NCI-H1092 treated with DMSO at 0.1 percent for 48 hours (cell line): ENCODE data around the gene CTSH.
"Not testable (repeated sequence)": the region's sequence is repeated elsewhere in the genome, so short reads cannot be mapped to it uniquely, and the experiment has no call there.

Experiments
- DNase-seq: peaks from one replicate; lab custom pipeline; 2025; lab: John Stamatoyannopoulos, UW

The CTSH gene

GRCh38 chr15:78921940-78922339 lies 22.9 kb downstream of the CTSH start:
- no peak for DNase-seq

- DNase-seq = no peak
These were observed 23.3 kb downstream of the CTSH start for GRCh38 chr15:78921517-78921916.

DNA sequence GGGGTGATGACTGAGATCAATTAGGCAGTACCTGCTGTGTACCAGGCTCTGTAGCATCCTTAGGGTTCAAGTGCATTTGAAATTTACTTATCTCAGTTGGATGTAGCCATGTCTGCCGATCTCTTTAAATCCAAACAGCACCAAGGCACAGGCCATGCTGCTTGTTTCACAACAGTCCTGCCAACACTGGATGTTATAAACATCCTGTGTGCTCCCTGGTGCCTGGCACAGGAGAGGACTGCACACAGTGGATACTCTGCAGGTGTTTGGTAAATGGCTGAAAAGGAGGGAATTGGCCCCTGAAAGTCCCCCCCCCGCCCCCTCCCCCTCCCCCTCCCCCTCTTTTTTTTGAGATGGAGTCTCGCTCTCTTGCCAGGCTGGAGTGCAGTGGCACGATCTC lies 27.0 kb downstream of the CTSH start:
- DNase-seq = no peak

- DNase-seq = no peak
These were observed 28.8 kb downstream of the CTSH start for GRCh38 chr15:78916088-78916487.

DNA sequence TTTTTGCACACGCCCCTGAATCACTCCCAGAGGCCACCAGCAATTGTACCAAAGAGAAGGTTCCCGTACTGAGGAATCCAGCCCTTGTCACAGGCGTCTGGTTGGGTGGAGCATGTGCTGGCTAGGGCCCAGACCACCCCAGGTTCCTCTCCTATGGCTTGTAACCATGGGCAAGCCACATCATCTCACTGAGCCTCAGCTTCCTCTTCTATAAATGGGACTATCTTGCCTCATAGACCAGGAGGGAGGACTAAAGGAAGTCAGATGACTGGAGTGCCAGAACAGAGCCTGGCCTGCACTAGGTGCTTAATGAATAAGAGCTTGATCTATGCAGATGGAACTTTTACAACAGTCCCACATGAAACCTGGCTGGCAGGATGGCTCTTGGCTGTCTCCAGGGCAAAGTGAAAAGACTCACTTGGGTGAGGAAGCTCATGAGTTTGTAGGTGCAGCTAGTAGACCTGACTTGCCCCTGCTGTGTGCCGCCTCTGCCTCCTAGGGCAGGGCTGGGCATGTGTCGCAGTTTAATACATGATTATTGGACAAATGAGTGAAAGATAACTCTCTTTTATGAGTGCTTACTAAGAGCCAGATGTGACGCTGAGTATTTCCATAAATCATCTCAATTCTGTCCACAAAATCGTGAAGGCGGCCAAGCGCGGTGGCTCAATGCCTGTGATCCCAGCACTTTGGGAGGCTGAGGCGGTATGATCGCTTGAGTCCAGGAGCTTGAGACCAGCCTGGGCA lies 29.3 kb downstream of the CTSH start:
- DNase-seq = no peak

- DNase-seq = no peak
These were observed 30.6 kb downstream of the CTSH start for GRCh38 chr15:78914027-78914764.

GRCh38 chr15:78913012-78913411 lies 31.8 kb downstream of the CTSH start:
- DNase-seq = no peak

GRCh38 chr15:78912316-78912715 lies 32.5 kb downstream of the CTSH start:
- DNase-seq = no peak

GRCh38 chr15:78910271-78910670 lies 34.6 kb downstream of the CTSH start:
- DNase-seq = no peak

DNA sequence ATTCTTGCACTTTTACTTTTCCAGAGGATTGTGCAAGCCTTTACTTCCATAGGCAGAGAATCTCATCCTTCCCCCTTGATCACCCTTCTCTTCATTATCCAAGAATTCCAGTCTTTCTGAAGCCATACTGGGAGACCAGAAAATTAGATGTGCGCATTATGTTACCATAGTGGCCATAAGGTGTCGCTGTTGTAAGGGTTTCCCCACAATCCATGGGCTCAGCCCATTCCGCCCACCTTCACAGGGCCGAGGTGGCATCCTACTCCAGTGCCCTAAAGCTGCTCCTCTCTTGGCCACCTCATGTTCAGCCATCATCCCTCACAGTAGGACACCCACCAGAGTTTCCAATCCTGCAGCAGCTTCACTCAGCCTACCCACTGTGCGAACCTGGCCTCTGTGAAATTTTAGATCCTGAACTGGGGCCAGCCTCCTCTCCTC lies 35.0 kb downstream of the CTSH start:
- no peak for DNase-seq

GRCh38 chr15:78909160-78909695 lies 35.6 kb downstream of the CTSH start:
- DNase-seq = no peak

GRCh38 chr15:78907577-78907976 lies 37.3 kb downstream of the CTSH start:
- DNase-seq = no peak

DNA sequence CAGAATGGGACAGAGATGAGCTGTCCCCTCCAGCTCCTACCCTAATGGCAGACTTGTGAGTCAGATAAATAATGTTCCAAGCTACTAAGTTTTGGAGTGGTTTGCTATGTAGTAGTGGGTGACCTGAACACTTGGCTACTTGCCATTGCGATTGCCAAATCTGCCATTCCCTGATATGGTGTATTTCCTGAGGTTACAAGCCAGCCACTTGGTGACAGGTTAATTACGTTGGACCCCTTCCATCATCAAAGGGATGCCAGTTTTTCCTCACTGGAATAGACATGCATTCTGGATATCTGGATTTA lies 38.6 kb downstream of the CTSH start:
- no peak for DNase-seq

GRCh38 chr15:78904599-78905358 lies 40.1 kb downstream of the CTSH start:
- no peak for DNase-seq

DNA sequence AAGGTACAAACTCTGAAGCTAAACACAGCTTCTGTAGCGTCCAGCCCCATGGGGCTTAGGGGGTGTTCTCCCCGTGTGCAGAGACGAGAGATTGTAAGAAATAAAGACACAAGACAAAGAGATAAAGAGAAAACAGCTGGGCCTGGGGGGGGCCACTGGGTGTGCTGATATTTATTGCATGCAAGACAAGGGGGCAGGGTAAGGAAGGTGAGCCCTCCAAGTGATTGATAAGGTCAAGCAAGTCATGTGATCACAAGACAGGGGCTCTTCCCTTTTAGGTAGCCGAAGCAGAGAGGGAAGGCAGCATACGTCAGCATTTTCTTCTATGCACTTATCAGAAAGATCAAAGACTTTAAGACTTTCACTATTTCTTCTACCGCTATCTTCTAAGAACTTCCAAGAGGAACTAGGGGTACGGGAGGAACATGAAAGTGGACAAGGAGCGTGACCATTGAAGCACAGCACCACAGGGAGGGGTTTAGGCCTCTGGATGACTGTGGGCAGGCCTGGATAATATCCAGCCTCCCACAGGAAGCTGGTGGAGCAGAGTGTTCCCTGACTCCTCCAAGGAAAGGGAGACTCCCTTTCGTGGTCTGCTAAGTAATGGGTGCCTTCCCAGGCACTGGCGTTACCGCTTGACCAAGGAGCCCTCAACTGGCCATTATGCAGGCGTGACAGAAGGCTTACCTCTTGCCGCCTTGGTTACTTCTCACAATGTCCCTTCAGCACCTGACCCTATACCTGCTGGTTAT lies 42.4 kb downstream of the CTSH start:
- not testable (repeated sequence) for DNase-seq

GRCh38 chr15:78900819-78901533 lies 43.9 kb downstream of the CTSH start:
- not testable (repeated sequence) for DNase-seq

DNA sequence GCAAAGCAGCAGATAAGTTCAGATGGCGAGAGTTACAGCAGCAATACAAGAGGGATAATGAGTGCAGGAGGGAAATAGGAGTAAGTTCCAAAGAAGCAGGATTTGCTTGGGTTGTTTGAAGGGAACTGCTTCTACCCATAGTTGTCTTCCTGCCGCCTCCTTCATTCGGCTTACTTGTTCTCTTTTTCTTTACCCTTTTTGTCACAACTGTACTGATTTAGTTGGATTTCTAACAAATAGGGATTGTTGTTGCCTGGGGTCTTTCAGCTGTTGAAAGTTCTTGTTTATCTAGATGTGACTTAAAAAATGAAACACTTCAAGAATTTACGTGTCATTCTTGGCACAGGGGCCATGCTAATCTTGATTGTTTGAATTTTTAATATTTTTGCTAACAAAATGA lies 46.3 kb downstream of the CTSH start:
- no peak for DNase-seq

DNA sequence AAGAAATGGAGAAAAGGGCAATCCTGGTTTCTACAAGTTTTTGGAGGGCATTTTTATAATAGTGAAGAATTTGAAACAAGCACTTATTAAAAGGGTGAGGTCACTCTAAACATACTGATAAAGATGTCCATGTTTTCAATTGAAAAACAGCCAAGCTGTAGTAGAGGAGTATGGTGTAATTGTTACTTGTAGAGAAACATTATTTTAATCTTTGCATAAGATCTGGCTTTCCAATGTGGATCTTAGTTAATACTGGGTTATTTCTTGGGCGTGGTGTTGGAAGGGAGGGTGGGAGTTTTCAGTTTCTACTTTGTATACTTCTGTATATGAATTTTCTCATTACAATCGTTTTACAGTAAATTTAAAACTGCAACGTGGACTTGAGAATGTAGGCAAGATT lies 49.4 kb downstream of the CTSH start:
- no peak for DNase-seq

DNA sequence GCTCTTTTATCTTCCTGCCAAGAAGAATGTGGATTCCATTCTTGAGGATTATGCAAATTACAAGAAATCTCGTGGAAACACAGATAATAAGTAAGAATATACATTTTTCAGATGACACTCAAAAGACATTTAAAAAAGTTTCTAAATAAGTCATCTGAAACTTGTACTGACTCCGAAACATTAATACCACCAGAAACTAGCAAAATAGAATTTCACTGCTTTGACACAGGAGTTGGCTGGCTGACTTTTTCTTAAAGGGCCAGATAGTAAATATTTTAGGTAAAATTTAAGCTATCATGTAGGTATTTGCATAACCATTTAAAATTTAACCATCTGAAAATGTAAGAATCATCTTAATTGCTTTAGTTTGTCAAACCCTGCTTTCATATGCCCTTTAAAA lies 51.3 kb downstream of the CTSH start:
- DNase-seq = no peak

DNA sequence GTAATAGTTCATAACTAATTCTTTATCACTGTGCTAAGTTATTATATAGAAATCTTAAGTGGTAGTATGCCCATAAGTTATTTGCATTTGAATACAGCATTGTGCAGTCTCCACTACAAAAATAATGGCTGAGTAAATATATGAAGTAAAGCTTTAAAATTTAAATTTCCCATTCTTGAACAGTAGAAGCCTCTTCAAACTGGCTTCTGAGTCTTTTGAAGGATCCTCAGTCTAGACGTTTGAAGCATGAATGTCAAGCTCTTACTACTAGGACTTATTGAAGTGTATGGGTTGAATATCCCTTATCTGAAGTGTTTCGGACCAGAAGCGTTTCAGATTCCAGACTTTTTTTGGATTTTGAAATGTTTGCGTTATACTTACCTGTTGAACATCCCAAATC lies 55.8 kb downstream of the CTSH start:
- no peak for DNase-seq

GRCh38 chr15:78881681-78882080 lies 63.2 kb downstream of the CTSH start:
- no peak for DNase-seq
